Skeletal muscle satellite cell (primary cell): Measurements from ENCODE around the gene POLR2J.

ENCODE experiments used
- H3K27me3 ChIP-seq: 2 replicates; pipeline ENCODE4 v1.7.0; 2013; ENCODE audit warnings: low read length; ENCODE audit not compliant: control insufficient read depth, insufficient read depth
- H3K36me3 ChIP-seq: 2 replicates; pipeline ENCODE4 v1.7.0; 2013; ENCODE audit warnings: mild to moderate bottlenecking, control low read depth, low read length; ENCODE audit not compliant: insufficient read depth
- H3K4me1 ChIP-seq: 2 replicates; pipeline ENCODE4 v1.7.0; 2013; ENCODE audit warnings: low read length; ENCODE audit not compliant: control insufficient read depth, insufficient read depth
- H3K4me2 ChIP-seq: 2 replicates; pipeline ENCODE4 v1.7.0; 2013; ENCODE audit warnings: mild to moderate bottlenecking, low read length
- H3K4me3 ChIP-seq: 2 replicates; pipeline ENCODE4 v1.7.0; 2013; ENCODE audit warnings: low read length
- H3K9ac ChIP-seq: 2 replicates; pipeline ENCODE4 v1.7.0; 2013; ENCODE audit warnings: mild to moderate bottlenecking, low read depth, low read length, moderate library complexity
- H3K9me3 ChIP-seq: replicated peaks from 2 replicates; pipeline ENCODE4 v1.7.0; 2013; ENCODE audit warnings: mild to moderate bottlenecking, control low read depth, low read length

POLR2J gene

GRCh38 chr7:102446387-102447156, 32.1 kb downstream of the POLR2J start:
- H3K36me3 ChIP-seq = peaks cover 12% of the 10 kb centered on the region
- H3K4me1 ChIP-seq = peaks cover 9% of the 10 kb centered on the region
- H3K9me3 ChIP-seq = no peaks in the 10 kb centered on the region
- no peaks in the 10 kb centered on the region for H3K27me3 ChIP-seq
- H3K9ac ChIP-seq = no peak overlapping the region
- H3K4me2 ChIP-seq = no peak overlapping the region
- H3K4me3 ChIP-seq = no peak overlapping the region

GRCh38 chr7:102445674-102446071, 33.0 kb downstream of the POLR2J start:
- no peaks in the 10 kb centered on the region for H3K27me3 ChIP-seq

GRCh38 chr7:102444961-102445673, 33.6 kb downstream of the POLR2J start:
- Histone ChIP-seq H3K9ac (no peak overlapping the region), H3K4me2 (no peak overlapping the region), H3K27me3 (no peaks in the 10 kb centered on the region), H3K9me3 (no peaks in the 10 kb centered on the region), H3K4me3 (no peak overlapping the region), H3K4me1 (peaks cover 11% of the 10 kb centered on the region), H3K36me3 (peaks cover 13% of the 10 kb centered on the region)

More at GRCh38 chr7:102445674-102446071, 33.0 kb downstream of the POLR2J start:
- Histone ChIP-seq H3K9ac (no peak overlapping the region), H3K36me3 (peaks cover 13% of the 10 kb centered on the region), H3K9me3 (no peaks in the 10 kb centered on the region), H3K4me3 (no peak overlapping the region), H3K4me2 (no peak overlapping the region), H3K4me1 (peaks cover 5% of the 10 kb centered on the region)

DNA sequence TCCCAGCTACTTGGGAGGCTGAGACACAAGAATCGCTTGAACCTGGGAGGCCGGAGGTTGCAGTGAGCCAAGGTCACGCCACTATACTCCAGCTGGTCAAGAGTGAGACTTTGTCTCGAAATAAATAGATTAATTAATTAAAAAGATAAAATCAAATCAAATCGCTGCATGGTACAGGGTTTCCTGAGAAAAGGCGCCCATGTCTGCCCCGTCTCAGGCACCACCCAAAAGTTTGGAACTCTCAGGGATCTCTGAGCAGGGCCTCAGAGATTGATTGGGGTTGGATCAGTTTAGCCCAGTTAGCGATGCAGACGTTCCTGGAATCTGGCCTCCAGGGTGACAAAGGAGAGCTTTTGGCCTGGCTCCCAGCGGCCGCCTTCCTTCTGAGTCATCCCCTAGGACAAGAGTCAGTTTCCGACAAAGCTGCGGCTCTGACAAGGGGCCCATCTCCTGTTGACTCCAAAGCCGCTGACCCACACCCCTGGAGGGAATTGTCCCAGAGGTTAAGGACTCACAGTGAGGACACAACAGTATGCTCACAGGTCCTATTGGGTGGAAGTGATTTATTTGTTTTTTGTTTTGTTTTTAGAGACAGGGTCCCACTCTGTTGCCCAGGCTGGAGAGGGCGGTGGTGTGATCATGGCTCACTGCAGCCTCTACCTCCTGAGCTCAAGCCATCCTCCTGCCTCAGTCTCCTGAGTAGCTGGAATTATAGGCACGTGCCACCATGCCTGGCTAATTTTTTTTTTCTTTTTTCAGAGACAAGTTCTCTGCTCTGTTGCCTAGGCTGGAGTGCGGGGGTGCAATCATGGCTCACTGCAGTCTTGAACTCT, 38.5 kb downstream of the POLR2J start:
- no peaks in the 10 kb centered on the region for H3K27me3 ChIP-seq
- no peak overlapping the region for H3K4me2 ChIP-seq
- H3K4me3 ChIP-seq = no peak overlapping the region
- H3K36me3 ChIP-seq = peaks cover 14% of the 10 kb centered on the region
- H3K9ac ChIP-seq = no peak overlapping the region
- H3K4me1 ChIP-seq = peaks cover 10% of the 10 kb centered on the region
- no peaks in the 10 kb centered on the region for H3K9me3 ChIP-seq

- Histone ChIP-seq H3K4me1 (peaks cover 17% of the 10 kb centered on the region), H3K27me3 (no peaks in the 10 kb centered on the region), H3K36me3 (peaks cover 11% of the 10 kb centered on the region), H3K4me3 (no peak overlapping the region), H3K4me2 (no peak overlapping the region), H3K9me3 (no peaks in the 10 kb centered on the region), H3K9ac (no peak overlapping the region)
Measured at GRCh38 chr7:102436118-102436517, 42.6 kb downstream of the POLR2J start.

DNA sequence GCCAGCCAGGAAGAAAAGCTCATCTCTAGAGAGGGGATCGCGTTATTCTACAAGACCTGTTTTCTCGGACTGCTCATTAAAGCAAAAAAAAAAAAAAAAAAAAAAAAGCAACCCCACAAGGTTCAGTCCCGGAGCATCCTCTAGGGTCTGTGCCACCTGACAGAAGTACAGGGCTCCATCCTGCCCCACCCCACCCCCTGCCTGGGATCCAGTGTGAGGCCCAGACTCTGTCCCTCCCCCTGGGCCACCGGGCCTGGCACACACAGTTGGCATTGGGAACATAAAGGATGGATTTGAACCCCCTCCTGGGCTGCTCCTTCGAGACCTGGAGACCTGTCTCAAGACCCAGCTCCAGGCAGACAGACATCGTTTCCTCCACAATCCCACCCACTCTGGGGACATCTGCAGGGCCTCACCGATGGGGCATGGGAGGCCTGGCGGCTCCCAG, 44.7 kb downstream of the POLR2J start:
- Histone ChIP-seq H3K4me3 (peak overlapping the region; percentile 87), H3K4me2 (peak overlapping the region; percentile 96), H3K9me3 (no peaks in the 10 kb centered on the region), H3K27me3 (no peaks in the 10 kb centered on the region), H3K9ac (peak overlapping the region; percentile 83), H3K36me3 (peaks cover 9% of the 10 kb centered on the region), H3K4me1 (peaks cover 7% of the 10 kb centered on the region)

GRCh38 chr7:102433219-102434038, 45.3 kb downstream of the POLR2J start, which contains the start of gene ORAI2:
TSS of gene ORAI2 (plus strand) at chr7:102433575. CDS start at chr7:102438957, 5,382 bp downstream.
- peak within 1 kb of the TSS; percentile 96 for H3K4me2 ChIP-seq
- peaks cover 3% of the 10 kb centered on the region for H3K36me3 ChIP-seq
- no peaks in the 10 kb centered on the region for H3K27me3 ChIP-seq
- H3K9ac ChIP-seq = peak within 1 kb of the TSS; percentile 83
- peaks cover 7% of the 10 kb centered on the region for H3K4me1 ChIP-seq
- peak within 1 kb of the TSS; percentile 87 for H3K4me3 ChIP-seq
- H3K9me3 ChIP-seq = no peaks in the 10 kb centered on the region

GRCh38 chr7:102432442-102433218, 46.1 kb downstream of the POLR2J start:
- Histone ChIP-seq H3K4me2 (peak overlapping the region; percentile 96), H3K9ac (peak overlapping the region; percentile 83), H3K36me3 (peaks cover 3% of the 10 kb centered on the region), H3K9me3 (no peaks in the 10 kb centered on the region), H3K4me3 (peak overlapping the region; percentile 87), H3K4me1 (peaks cover 7% of the 10 kb centered on the region), H3K27me3 (no peaks in the 10 kb centered on the region)

DNA sequence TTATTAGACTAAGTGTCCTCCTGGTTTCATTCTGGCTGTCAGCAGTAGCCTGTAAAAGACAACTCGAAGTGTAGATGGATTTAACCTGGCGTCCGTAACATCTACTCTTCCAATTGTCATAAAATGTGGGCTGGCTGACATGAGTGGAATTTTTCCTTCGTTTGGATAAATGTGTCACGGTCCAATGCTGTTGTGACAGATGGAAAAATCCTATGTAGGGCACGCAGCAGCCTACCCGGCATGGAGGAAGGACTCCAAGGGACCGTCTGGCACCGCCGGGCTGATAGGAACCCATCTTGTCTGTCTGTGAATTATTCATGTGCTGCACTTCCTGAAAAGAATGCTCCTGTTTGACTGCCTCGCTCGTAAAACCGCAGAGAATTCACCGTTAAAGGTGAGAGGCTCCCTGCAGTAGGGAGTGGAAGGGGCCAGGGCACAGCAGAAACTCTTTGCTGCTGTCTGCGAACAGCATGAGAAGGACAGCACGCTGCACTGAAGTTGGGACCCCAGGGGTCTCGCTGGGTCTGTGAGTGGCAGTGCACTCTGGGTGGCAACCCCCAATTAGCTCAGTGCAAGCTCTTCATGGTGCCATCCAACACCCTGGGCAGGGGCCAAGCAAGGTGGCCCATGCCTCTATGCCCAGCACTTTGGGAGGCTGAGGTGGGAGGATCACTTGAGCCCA, 47.0 kb downstream of the POLR2J start:
- H3K4me1 ChIP-seq = peaks cover 7% of the 10 kb centered on the region
- H3K9ac ChIP-seq = no peak overlapping the region
- peaks cover 8% of the 10 kb centered on the region for H3K36me3 ChIP-seq
- no peaks in the 10 kb centered on the region for H3K9me3 ChIP-seq
- no peak overlapping the region for H3K4me3 ChIP-seq
- H3K27me3 ChIP-seq = no peaks in the 10 kb centered on the region
- no peak overlapping the region for H3K4me2 ChIP-seq
